ENCODE data around the gene ESR2.

DNA sequence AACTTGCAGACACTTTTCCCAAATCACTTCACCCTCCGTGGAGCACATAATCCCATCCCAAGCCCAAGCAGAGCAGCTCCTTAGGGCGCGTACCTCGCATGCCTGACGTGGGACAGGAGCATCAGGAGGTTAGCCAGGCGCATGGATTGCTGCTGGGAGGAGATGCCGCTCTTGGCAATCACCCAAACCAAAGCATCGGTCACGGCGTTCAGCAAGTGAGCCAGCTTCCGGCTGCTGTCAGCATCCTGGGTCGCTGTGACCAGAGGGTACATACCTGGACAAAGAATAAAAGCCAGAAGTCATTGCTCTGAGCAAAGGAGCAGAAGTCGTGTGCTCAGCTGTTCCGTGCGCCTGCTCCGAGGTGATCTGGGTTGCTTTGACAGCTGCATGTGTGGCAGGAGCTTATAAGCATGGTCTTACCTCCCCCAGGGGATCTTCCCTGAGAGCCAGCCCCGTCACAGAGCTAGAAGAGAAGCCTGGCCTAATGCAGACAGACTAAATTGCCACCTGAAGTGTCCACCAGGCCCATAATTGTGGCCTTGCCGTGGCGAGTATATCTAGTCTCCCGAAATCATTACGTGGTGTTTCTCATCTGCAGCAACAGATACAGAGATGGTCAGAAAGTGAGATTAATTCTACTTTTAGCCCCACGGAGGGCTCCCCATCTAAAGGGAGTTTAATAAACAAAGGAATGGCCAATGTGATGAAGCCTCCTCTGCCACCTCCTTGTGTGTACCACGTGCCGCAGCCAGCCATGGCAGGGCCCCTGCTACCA is 59.1 kb downstream of the ESR2 start:
- TF ChIP-seq CTCF (IDR thresholded peaks at IDR 0.05; ENCODE audit: insufficient read depth, low read length, poor library complexity, severe bottlenecking) (no peak), EZH2phosphoT487 (conservative IDR thresholded peaks at IDR 0.05; ENCODE audit: low read length) (no peak)

Data from SU-DHL-6 (cell line).